Placental pericyte (primary cell): Measurements from ENCODE around the gene FOXM1. TPM values are rescaled to one million over a fixed set of nuclear protein-coding genes. Genes with fewer than 3 reads are reported as not detected.

Source experiments
- total RNA-seq: library from RNA; depleted of rRNA; stranded (reverse); fragments of >200 nt; gene quantifications from 2 replicates; pipeline ENCODE4 v1.2.3, GENCODE V29; 2012

The FOXM1 gene
- total RNA-seq = 2.6 and 41.4 TPM in 2 replicates

GRCh38 chr12:2877047-2877952, at the start of gene FOXM1, which contains the start of gene RHNO1:
FOXM1 (minus strand) TSS chr12:2877174; CDS start chr12:2874478, 2,696 bp downstream.
RHNO1 (plus strand) TSS chr12:2877223; CDS start chr12:2885367, 8,144 bp downstream.

GRCh38 chr12:2890388-2891239, 13.6 kb upstream of the FOXM1 start, which contains the start of gene TULP3:
TULP3 (plus strand) TSS chr12:2890891; CDS start chr12:2890948, 57 bp downstream.

GRCh38 chr12:2857021-2857431, 19.9 kb downstream of the FOXM1 start, which contains the start of gene TEX52:
TEX52 (minus strand) TSS chr12:2857039; CDS start chr12:2857026, 13 bp downstream.

GRCh38 chr12:2834581-2835491, 42.1 kb downstream of the FOXM1 start, which contains the start of gene NRIP2:
NRIP2 (minus strand) TSS chr12:2835035; CDS start chr12:2834983, 52 bp downstream.

GRCh38 chr12:2812290-2813213, 64.4 kb downstream of the FOXM1 start, which contains the start of gene ITFG2:
ITFG2 (plus strand) TSS chr12:2812668; CDS start chr12:2812761, 93 bp downstream.

Other genes with a start within 250 kb of the FOXM1 start
- 25.8 and 50.5 TPM in 2 replicates for gene FKBP4, start 82.2 kb downstream of the FOXM1 start, total RNA-seq
- gene ITFG2, start 64.5 kb downstream of the FOXM1 start, total RNA-seq = 24.1 and 31.7 TPM in 2 replicates
- not detected in 2 replicates for gene NRIP2, start 42.1 kb downstream of the FOXM1 start, total RNA-seq
- gene TEX52, start 20.1 kb downstream of the FOXM1 start, total RNA-seq = not detected in 2 replicates
- gene RHNO1, start within 50 bp of the FOXM1 start, total RNA-seq = 18.4 and 35.8 TPM in 2 replicates
- 46.8 and 72.7 TPM in 2 replicates for gene TULP3, start 13.7 kb upstream of the FOXM1 start, total RNA-seq
- 17.9 and 19.9 TPM in 2 replicates for gene TEAD4, start 82.2 kb upstream of the FOXM1 start, total RNA-seq
- 23.0 and 84.6 TPM in 2 replicates for gene TSPAN9, start 200.2 kb upstream of the FOXM1 start, total RNA-seq